Uterus (tissue), 2 donors: ENCODE results near the gene CNOT4.

Experiments
- POLR2A ChIP-seq, 2 donors: fragments of 450-650 bp; IDR thresholded peaks; one replicate each; pipeline ENCODE4 v1.6.1; 2016; ENCODE audit warnings: antibody characterized with exemption in 2 of 2, mild to moderate bottlenecking in 1 of 2, moderate library complexity in 1 of 2
- TF ChIP-seq, protein P1 (sequence below), 4 experiments: fragments of 200-600 bp in 2 of 4; fragments of 450-650 bp in 2 of 4; sonication (generic) in 2 of 4; IDR thresholded peaks; one replicate each; pipeline ENCODE4 v1.5.1; 2016 to 2019; ENCODE audit warnings: antibody characterized with exemption in 4 of 4, mild to moderate bottlenecking in 2 of 4, moderate library complexity in 1 of 4

DNA sequence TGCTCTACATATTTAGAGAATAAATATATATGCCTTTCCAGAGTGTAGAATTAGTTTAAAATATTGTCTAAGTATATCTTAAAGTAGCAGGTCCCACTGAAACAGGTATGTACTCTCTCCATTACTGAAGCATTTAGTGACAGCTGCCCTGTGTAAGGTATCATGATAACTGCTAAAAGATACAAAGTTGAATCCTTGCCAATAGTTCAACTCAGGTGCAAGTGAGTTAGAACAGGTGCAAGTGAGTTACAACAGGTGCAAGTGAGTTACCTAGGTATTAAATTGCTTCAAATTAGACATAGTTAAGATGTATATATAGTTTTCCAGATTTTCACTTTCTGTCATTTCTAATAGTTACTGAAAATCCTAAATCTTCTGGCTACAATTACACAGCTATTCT lies 119.1 kb downstream of the CNOT4 start:
- TF ChIP-seq, protein P1, sequence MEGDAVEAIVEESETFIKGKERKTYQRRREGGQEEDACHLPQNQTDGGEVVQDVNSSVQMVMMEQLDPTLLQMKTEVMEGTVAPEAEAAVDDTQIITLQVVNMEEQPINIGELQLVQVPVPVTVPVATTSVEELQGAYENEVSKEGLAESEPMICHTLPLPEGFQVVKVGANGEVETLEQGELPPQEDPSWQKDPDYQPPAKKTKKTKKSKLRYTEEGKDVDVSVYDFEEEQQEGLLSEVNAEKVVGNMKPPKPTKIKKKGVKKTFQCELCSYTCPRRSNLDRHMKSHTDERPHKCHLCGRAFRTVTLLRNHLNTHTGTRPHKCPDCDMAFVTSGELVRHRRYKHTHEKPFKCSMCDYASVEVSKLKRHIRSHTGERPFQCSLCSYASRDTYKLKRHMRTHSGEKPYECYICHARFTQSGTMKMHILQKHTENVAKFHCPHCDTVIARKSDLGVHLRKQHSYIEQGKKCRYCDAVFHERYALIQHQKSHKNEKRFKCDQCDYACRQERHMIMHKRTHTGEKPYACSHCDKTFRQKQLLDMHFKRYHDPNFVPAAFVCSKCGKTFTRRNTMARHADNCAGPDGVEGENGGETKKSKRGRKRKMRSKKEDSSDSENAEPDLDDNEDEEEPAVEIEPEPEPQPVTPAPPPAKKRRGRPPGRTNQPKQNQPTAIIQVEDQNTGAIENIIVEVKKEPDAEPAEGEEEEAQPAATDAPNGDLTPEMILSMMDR (IDR thresholded peaks at IDR 0.05) = no peak
- TF ChIP-seq POLR2A (IDR thresholded peaks at IDR 0.05) = no peak
